ENCODE data around the gene EPDR1.

The EPDR1 gene

GRCh38 chr7:37920305-37920848 is at the start of gene EPDR1:
Gene EPDR1 (plus strand): TSS chr7:37920640. CDS start chr7:37920940, 300 bp downstream.
- DNase-seq: peak; percentile 37

GRCh38 chr7:37882086-37882485 is 38.4 kb upstream of the EPDR1 start:
- no peak for DNase-seq

GRCh38 chr7:37893359-37893758 is 27.1 kb upstream of the EPDR1 start:
- DNase-seq: no peak

GRCh38 chr7:37894671-37895070 is 25.8 kb upstream of the EPDR1 start:
- DNase-seq: no peak

- DNase-seq: no peak
Observed at GRCh38 chr7:37899712-37900247, 20.7 kb upstream of the EPDR1 start.

GRCh38 chr7:37901236-37901827 is 19.1 kb upstream of the EPDR1 start:
- DNase-seq: no peak

GRCh38 chr7:37901890-37902524 is 18.4 kb upstream of the EPDR1 start:
- DNase-seq: no peak

DNA sequence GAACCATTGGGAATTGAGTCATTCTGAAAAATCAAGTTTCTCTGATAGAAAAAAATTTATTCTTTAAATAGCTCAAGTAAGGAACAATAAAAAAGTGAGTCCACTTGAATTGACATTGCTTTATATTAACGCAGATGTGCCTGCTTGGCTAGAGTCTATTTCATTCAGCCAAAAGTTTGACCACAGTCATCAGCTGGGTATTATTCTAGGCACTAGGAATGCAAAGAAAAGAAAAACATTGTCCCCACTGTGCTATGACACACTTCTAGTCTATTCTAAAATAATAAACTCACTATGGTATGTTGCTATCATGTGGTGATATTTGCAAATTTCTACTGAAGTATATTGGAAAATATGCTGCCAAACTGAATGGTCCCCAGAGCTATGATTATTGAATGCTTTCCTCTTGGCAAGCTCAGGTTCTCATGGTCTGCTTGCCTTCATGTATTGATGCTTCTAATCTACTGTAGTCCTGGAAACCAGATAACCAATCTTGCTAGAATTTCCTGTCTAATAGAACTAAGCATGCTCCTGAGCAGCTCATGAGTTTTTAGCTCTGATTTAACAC is 12.1 kb upstream of the EPDR1 start:
- DNase-seq: no peak

DNA sequence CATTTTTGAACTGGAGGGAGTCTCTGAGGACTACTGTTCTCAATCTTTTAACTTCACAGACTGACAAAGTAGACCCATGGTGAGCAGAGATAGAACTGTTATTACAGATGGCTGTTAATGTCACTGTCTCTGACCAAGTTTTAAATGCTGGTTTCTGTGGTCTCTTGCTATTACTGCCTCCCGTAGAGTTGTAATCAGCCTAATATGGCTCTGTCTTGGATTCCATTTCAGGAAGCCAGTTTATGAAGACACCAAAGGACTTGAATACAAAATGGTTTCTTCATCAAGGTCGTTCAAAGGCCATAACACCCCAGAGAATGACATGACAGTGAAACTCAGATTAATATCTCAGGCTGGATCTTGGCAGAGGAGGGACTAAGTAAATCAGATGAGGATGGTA is 7.7 kb upstream of the EPDR1 start:
- DNase-seq: no peak

DNA sequence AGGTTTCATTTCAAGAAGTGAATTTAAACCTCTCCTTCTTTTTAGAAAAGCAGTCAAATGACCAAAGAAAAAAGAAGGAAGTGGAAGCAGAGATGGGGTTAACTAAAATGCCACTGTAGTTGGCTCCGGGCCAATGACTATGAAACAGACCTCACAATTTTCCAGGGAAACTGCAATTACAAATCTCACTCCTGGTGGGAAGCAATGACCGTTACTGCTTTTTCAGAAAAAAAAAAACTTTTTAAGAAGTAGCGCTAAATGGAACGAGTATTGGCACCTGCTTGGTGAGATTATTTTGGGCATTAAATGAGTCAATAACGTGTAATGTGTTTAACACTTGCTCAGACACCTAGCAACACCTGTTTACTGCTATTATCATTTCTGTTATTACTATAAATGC is 5.0 kb upstream of the EPDR1 start:
- no peak for DNase-seq

DNA sequence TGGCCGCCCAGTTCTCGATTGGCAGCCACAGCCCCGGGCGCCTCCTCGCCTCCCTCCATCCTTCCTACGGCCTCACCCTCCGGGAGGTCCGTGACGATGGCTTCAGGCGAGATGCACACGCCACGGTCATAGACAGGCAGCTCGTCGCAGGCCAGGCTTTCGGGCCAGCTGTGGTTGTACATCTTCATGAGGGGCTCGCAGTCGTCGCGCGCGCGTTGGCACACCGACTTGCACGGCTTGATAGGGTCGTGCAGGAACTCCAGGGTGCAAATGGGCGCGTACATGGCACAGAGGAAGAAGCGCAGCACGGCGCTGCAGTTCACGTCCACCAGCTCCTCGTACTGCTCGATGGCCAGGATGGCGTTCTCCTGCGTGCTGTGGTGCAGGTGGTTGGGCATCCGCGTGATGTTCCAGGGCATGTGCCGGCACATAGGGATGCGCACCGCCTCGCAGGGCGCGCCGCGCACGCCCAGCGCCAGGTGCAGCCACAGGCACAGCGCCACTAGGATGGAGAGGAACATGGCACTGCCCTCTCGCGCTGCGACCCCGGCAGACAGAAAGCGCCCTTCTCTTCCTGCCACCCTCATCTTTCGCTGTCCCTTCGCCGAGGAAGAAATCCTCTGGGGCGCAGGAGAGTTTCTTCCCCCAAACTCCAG is 4.3 kb upstream of the EPDR1 start:
- DNase-seq: no peak

GRCh38 chr7:37916673-37917660 is 3.5 kb upstream of the EPDR1 start, which contains the start of gene SFRP4:
Gene SFRP4 (minus strand): TSS chr7:37916817. CDS start chr7:37916537, 280 bp downstream.
- peak; percentile 15 for DNase-seq

DNA sequence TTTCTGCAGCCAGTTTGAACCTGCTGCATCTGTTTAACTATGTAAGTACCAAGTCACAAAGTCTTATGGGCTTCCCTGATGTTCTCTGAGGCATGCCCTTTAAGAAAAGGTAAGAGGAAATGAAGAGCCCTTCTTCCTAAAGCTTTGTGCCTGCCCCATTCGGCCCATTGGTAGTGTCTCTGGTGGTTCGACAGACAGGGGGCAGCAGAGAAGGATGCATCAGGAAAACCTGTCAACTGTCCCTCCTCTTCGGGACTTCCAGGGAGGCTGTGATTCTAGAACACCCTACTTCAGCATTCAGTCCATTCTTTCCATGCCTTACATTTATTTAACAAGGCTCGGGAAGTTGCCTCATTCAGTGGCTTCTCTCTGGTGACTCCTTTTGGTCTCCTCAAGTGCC is 1.9 kb upstream of the EPDR1 start:
- DNase-seq: no peak

DNA sequence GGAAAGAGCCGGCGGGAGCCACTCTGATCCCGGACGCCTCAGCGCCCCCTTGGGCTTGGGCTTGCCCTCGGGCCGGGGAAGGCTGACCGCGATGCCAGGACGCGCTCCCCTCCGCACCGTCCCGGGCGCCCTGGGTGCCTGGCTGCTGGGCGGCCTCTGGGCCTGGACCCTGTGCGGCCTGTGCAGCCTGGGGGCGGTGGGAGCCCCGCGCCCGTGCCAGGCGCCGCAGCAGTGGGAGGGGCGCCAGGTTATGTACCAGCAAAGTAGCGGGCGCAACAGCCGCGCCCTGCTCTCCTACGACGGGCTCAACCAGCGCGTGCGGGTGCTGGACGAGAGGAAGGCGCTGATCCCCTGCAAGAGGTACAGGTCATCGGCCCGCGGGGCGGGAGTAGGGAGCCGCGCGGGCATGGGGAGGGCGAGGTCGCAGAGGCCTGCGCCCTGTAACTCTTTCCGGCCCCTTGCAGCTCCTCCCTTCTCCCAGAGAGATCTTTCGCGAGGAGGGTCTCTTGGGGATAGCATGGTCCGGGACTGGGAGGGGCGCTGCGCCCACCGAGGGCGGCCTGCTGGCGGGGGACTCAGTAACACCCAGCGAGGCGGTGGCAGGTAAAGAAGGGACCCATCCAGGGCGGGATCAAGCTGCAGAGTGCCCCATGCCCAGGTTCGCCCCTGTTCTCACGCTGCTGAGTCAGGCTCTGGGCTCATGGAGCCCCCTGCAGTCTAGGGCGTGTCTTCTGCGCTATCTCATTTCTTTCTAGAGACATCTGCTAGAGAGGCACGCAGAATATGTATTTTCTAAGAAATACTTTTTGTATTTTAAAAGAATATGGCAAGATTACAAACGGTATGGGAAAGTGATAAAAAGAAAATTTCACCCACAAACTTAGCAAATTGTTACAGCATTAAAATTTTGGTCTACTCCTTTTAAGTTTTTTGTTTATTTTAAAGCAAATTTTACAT is 687 bp downstream of the EPDR1 start:
- DNase-seq: no peak

DNA sequence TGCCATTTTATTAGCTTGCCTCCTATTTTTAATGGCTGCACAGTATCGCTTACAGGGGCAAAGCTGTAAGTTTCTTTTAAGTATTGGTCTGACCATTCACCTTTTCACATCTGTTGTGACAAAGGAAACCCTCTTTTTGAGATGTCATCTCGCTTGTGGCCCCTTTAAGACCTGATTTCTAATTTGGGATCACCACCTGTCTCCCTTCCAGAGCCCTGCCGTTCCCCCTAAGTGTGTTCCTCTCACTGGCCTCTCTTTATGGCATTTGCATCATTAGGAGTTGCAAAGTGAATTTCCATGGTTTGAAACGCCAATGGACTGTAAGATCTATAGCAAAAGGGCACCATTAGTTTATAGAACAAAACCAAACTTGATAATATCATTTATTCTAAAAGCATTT is 1.4 kb downstream of the EPDR1 start:
- DNase-seq: no peak

DNA sequence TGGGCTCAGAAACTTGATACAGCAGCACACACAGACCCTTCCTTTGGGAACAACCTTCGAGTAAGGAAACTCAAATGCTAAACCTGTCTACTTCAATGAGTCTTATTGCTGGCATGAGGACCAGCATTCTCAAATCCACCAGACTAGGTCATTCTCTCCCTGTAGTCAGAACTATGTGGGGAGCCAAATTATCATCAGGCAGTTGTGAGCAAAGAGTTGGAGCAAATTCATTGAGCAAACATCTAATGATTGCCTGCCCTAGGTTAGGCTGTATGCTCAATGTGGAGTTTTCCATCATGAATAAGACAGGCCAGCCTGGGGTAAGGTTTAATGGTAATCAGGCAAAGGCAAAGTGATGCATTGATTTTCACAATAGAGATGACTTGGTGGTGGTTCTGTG is 3.6 kb downstream of the EPDR1 start:
- no peak for DNase-seq

DNA sequence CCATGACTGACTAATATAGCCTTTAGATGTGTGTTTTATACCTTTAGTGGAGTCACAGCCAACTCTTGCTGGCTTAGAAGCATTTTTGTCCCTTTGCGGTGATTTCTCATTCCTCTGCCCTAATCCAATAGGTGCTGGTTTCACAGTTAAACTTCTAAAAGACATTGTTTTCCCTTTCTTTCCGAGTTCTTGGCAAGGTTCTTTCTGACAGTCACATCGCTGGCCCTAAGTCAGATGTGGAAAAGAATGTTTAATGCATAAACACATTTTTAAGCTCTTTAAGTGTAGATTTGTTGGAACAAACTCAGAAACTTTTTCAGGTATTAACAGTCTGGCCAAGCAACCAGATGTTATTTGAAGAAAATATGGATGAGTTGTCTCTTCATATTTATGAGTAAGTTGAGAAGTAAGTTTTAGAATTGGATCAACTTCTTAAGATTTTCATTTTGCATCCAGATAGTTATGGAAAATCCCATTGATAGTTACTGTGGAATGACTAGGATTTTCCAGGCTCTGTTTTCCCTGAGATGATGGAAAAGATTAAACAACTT is 4.1 kb downstream of the EPDR1 start:
- no peak for DNase-seq

- DNase-seq: no peak
Observed at GRCh38 chr7:37925620-37926019, 5.2 kb downstream of the EPDR1 start.

- no peak for DNase-seq
Observed at GRCh38 chr7:37927773-37928444, 7.5 kb downstream of the EPDR1 start.

DNA sequence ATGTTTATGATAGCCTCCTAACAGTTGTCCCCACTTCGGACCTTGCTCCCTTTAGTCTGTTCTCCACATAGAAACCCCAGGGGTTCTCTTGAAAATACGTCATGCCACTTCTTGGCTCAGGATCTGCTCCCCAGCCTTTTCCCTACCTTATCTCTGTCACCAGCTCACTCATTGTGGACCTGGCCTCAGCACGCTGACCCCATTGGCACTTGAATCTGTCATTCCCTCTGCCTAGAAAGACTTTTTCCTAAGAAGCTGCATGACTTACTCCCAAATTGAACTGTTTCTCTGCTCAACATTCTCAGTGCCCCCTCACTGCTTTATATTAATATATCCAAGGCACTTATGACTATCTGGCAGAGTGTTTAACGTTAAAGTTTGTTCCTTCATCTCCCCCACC is 8.4 kb downstream of the EPDR1 start:
- no peak for DNase-seq

Data from CD4-positive, alpha-beta T cell treated with Interleukin-10 for 1 hour (primary cell).